HepG2 (cell line): Measurements from ENCODE around the gene RABGAP1L.
A peak's percentile ranks its signal among the peaks of the same experiment; 100 is the strongest.

Experiments used
- GTF2F1 ChIP-seq: fragments of 150-350 bp; IDR thresholded peaks from 2 replicates; pipeline ENCODE4 v1.6.1; 2014; ENCODE audit warnings: low read length
- HOXD1 ChIP-seq: sonication (generic); formaldehyde crosslinking; IDR thresholded peaks from 2 replicates; pipeline ENCODE4 v1.5.0; 2020; ENCODE audit warnings: missing genetic modification reagents
- POLR2A ChIP-seq, 2 experiments: IDR thresholded peaks; 2 replicates each; pipeline ENCODE4 v1.6.1; 2011; ENCODE audit warnings: low read depth in 2 of 2, low read length in 2 of 2, mild to moderate bottlenecking in 1 of 2, moderate library complexity in 1 of 2; ENCODE audit not compliant: insufficient read depth in 1 of 2
- SALL2 ChIP-seq: sonication (generic); formaldehyde crosslinking; IDR thresholded peaks from 2 replicates; pipeline ENCODE4 v1.8.1; 2023; ENCODE audit warnings: mild to moderate bottlenecking, missing genetic modification reagents, inconsistent platforms
- TCF7 ChIP-seq: sonication (generic); IDR thresholded peaks from 2 replicates; pipeline ENCODE4 v1.6.1; 2016; ENCODE audit warnings: antibody characterized with exemption, low read depth
- ZFX ChIP-seq: sonication (generic); formaldehyde crosslinking; IDR thresholded peaks from 2 replicates; pipeline ENCODE4 v1.4.0; 2020; ENCODE audit warnings: mild to moderate bottlenecking, low read depth, missing genetic modification reagents, moderate library complexity

GRCh38 chr1:174999216-174999935, 840.1 kb downstream of the RABGAP1L start:
- peak; percentile 95 to 97 for TF ChIP-seq POLR2A (IDR thresholded peaks at IDR 0.05; ENCODE audit: insufficient read depth in 1 of 2, low read depth in 2 of 2, low read length in 2 of 2)
- no peak for TF ChIP-seq HOXD1 (CRISPR knock-in tag)
- TF ChIP-seq ZFX (CRISPR knock-in tag) = peak; percentile 95
- no peak; the same call in 1 of the 2 replicates for TF ChIP-seq TCF7
- peak; percentile 33; the same call in 1 of the 2 replicates for TF ChIP-seq GTF2F1
- TF ChIP-seq SALL2 (CRISPR knock-in tag) = peak; percentile 80
